OCI-LY1 (cell line): ENCODE data around the gene ITGA5.

Source experiments
- H2AFZ ChIP-seq: fragments of 200-600 bp; sonication (generic), shearing (Covaris generic); 2 replicates; pipeline ENCODE4 v1.6.0; 2014; ENCODE audit warnings: antibody characterized with exemption, mild to moderate bottlenecking, low read length
- H3F3A ChIP-seq: fragments of 200-600 bp; sonication (generic), shearing (Covaris generic); 2 replicates; pipeline ENCODE4 v1.6.0; 2014; ENCODE audit warnings: mild to moderate bottlenecking, antibody characterized with exemption, low read length, moderate library complexity; ENCODE audit not compliant: insufficient read depth
- H3K27ac ChIP-seq: fragments of 200-600 bp; sonication (generic); 2 replicates; pipeline ENCODE4 v1.5.1; 2014; ENCODE audit warnings: low read length, mixed run types, mild to moderate bottlenecking, low read depth; ENCODE audit not compliant: poor library complexity, severe bottlenecking
- H3K27me3 ChIP-seq: fragments of 200-600 bp; sonication (generic); 2 replicates; pipeline ENCODE4 v1.6.0; 2014; ENCODE audit warnings: antibody characterized with exemption, mild to moderate bottlenecking, low read length, moderate library complexity; ENCODE audit not compliant: insufficient read depth
- H3K36me3 ChIP-seq: fragments of 200-600 bp; sonication (generic); 2 replicates; pipeline ENCODE4 v1.6.1; 2014; ENCODE audit warnings: mild to moderate bottlenecking, antibody characterized with exemption, low read length, moderate library complexity, mixed read lengths; ENCODE audit not compliant: insufficient read depth
- H3K4me1 ChIP-seq: fragments of 200-600 bp; sonication (generic); 2 replicates; pipeline ENCODE4 v1.5.1; 2014; ENCODE audit warnings: mild to moderate bottlenecking, low read length, moderate library complexity; ENCODE audit not compliant: insufficient read depth, severe bottlenecking
- H3K4me2 ChIP-seq: fragments of 200-600 bp; sonication (generic), shearing (Covaris generic); 2 replicates; pipeline ENCODE4 v1.6.1; 2014; ENCODE audit warnings: low read length
- H3K4me3 ChIP-seq: fragments of 200-600 bp; sonication (generic); 2 replicates; pipeline ENCODE4 v1.5.1; 2014; ENCODE audit warnings: low read length, low read depth, mild to moderate bottlenecking, mixed read lengths; ENCODE audit not compliant: poor library complexity, severe bottlenecking
- H3K79me2 ChIP-seq: fragments of 200-600 bp; shearing (Covaris generic); 2 replicates; pipeline ENCODE4 v1.6.1; 2016; ENCODE audit warnings: mixed run types, low read length, mixed read lengths; ENCODE audit not compliant: insufficient read depth
- H3K9ac ChIP-seq: fragments of 200-600 bp; sonication (generic), shearing (Covaris generic); 2 replicates; pipeline ENCODE4 v1.6.1; 2014; ENCODE audit warnings: mild to moderate bottlenecking, low read length, mixed read lengths
- H3K9me2 ChIP-seq: fragments of 200-600 bp; sonication (generic), shearing (Covaris generic); 2 replicates; pipeline ENCODE4 v1.6.1; 2014; ENCODE audit warnings: low read depth, mild to moderate bottlenecking, low read length, mixed read lengths
- H3K9me3 ChIP-seq: fragments of 200-600 bp; shearing (Covaris generic); 2 replicates; pipeline ENCODE4 v1.6.1; 2014; ENCODE audit warnings: low read length, mixed read lengths
- H4K20me1 ChIP-seq: fragments of 200-600 bp; sonication (generic), shearing (Covaris generic); 2 replicates; pipeline ENCODE4 v1.6.0; 2016; ENCODE audit warnings: mild to moderate bottlenecking, low read length; ENCODE audit not compliant: insufficient read depth
- CTCF ChIP-seq: fragments of 200-600 bp; sonication (generic), shearing (Covaris generic); IDR thresholded peaks from 2 replicates; pipeline ENCODE4 v1.5.1; 2017; ENCODE audit warnings: mild to moderate bottlenecking, antibody characterized with exemption, low read length, moderate library complexity, mixed read lengths
- EZH2 ChIP-seq: fragments of 200-600 bp; sonication (generic), shearing (Covaris generic); IDR thresholded peaks from 2 replicates; pipeline ENCODE4 v1.8.0; 2017; ENCODE audit warnings: borderline replicate concordance, mixed run types, mild to moderate bottlenecking, antibody characterized with exemption, low read length, moderate library complexity, mixed read lengths

The ITGA5 gene

GRCh38 chr12:54359762-54360351 is 59.2 kb downstream of the ITGA5 start:
- no peak for TF ChIP-seq CTCF
- TF ChIP-seq EZH2, result no peak

DNA sequence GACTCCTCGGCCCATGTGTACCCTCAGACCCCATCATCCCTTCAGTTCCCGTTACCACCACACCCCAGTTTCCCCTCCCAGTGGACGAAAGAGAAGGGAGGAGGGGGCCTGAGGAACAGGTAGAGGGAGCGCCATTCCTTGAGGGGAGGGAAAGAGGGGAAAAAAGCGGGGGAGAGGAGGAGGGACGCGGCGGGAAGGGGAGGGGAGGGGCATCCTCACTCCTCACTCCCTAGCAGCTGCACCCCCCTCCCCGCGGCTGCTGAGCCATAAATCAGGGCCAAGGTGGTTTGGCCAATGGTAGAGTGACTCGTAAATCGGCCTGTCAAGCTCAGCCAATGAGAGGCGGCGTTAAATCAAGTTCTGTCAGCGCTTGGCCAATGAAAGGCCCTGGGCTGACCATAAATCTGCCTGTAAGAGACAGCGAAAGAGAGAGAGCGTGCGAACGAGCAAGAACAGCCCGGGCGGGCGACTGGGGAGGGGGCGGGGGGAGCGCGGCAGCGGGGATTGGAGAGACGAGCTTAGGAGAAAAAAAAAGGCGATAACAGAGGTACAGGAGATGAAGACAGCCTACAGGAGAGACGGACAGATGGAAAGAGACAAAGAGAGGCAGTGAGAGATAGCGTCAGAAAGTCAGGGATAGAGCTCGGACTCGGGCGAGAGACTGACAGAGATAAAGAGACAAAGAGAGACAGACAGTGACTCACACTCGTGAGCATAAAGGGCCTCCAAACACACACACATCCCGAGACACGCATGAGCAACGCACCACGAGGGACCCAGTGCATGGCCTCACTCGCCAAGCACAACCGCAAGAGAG is 59.9 kb downstream of the ITGA5 start:
- TF ChIP-seq CTCF (no peak), EZH2 (no peak)
- H3K27me3 ChIP-seq, result no peaks in the 10 kb centered on the region
- H3K9me3 ChIP-seq, result no peaks in the 10 kb centered on the region
- H3K4me1 ChIP-seq, result peaks cover 30% of the 10 kb centered on the region
- peak overlapping the region; percentile 96 for H3K4me2 ChIP-seq
- H3K9ac ChIP-seq, result peak overlapping the region; percentile 81
- H3K27ac ChIP-seq, result peak overlapping the region; percentile 79
- no peaks in the 10 kb centered on the region for H3F3A ChIP-seq
- no peak overlapping the region; the same call in 1 of the 2 replicates for H2AFZ ChIP-seq
- no peaks in the 10 kb centered on the region for H4K20me1 ChIP-seq
- peak overlapping the region; percentile 71 for H3K4me3 ChIP-seq
- H3K79me2 ChIP-seq, result no peaks in the 10 kb centered on the region
- no peaks in the 10 kb centered on the region for H3K9me2 ChIP-seq
- no peaks in the 10 kb centered on the region for H3K36me3 ChIP-seq

More at GRCh38 chr12:54359762-54360351, 59.2 kb downstream of the ITGA5 start:
- Histone ChIP-seq H2AFZ (no peak overlapping the region; the same call in 1 of the 2 replicates), H3K4me3 (peak overlapping the region; percentile 71), H4K20me1 (no peaks in the 10 kb centered on the region), H3K4me1 (peaks cover 30% of the 10 kb centered on the region), H3K9me2 (no peaks in the 10 kb centered on the region), H3F3A (no peaks in the 10 kb centered on the region), H3K36me3 (no peaks in the 10 kb centered on the region), H3K27me3 (no peaks in the 10 kb centered on the region), H3K4me2 (peak overlapping the region; percentile 96), H3K27ac (peak overlapping the region; percentile 77), H3K9ac (peak overlapping the region; percentile 60), H3K9me3 (no peaks in the 10 kb centered on the region), H3K79me2 (no peaks in the 10 kb centered on the region)

DNA sequence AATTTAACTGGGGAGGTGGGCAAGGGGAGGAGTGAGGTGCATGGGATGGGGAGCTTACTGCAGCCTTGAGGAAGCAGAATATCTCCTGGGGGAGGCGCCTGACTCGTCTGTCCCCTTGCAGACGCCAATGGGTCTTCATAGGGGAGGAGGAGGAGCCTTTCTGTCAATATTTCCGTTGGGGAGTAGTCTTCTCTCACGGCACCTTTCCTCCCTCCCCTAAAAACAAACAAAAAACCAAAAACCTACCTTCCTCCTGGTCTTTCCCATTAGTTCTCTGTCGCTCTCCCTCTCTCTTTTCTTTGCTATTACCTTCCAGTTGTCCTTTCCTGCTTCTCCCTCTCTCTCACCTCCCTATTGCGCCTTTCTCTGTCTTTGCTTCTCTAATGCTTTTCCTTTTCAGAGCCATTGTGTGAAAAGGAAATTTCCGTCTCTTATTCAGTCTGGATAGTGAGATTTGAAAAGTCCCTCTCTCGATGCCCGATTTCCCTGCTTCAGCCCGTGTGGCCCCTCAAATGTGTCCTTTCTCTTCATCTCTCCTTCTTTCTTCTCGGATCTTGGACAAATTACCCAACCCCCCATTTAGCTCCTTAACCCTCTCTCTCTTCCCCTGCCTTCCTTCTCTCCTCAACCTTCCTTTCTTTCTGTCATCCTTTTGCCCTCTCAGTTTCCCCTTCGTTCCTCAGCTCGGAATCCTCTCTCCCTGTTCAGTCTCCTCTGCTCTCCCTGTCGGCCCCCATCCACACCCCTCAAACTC is 60.7 kb downstream of the ITGA5 start:
- H3K36me3 ChIP-seq, result no peaks in the 10 kb centered on the region
- peak overlapping the region; percentile 71 for H3K4me3 ChIP-seq
- H3K4me2 ChIP-seq, result peak overlapping the region; percentile 96
- no peaks in the 10 kb centered on the region for H3K9me2 ChIP-seq
- H3K27ac ChIP-seq, result peak overlapping the region; percentile 79
- no peaks in the 10 kb centered on the region for H3F3A ChIP-seq
- H3K4me1 ChIP-seq, result peaks cover 30% of the 10 kb centered on the region
- H3K9me3 ChIP-seq, result no peaks in the 10 kb centered on the region
- no peaks in the 10 kb centered on the region for H3K27me3 ChIP-seq
- H4K20me1 ChIP-seq, result no peaks in the 10 kb centered on the region
- no peaks in the 10 kb centered on the region for H3K79me2 ChIP-seq
- TF ChIP-seq CTCF (no peak), EZH2 (no peak)
- H2AFZ ChIP-seq, result no peak overlapping the region
- peak overlapping the region; percentile 81 for H3K9ac ChIP-seq
